Stomach (tissue), 9 donors: Measurements from ENCODE around the gene HORMAD1. TPM values are rescaled to one million over a fixed set of nuclear protein-coding genes. Genes with fewer than 3 reads are reported as not detected.
"Not testable (repeated sequence)": the region's sequence is repeated elsewhere in the genome, so short reads cannot be mapped to it uniquely, and the experiment has no call there.

Experiments used
- DNase-seq, 2 donors: peaks; one replicate each; pipeline versions ENCODE4 v3.0.0 to v3.0.0-alpha.2; 2013 to 2019
- H3K27ac ChIP-seq, 5 donors: fragments of 200-600 bp in 4 of 5; sonication (generic) in 4 of 5; one replicate each; pipeline ENCODE4 v1.5.1; 2013 to 2019; ENCODE audit warnings: mild to moderate bottlenecking in 1 of 5, moderate library complexity in 1 of 5
- H3K27me3 ChIP-seq, 3 donors: fragments of 200-600 bp; sonication (generic); one replicate each; pipeline ENCODE4 v1.5.1; 2017 to 2019; ENCODE audit warnings: mixed run types in 1 of 3
- H3K36me3 ChIP-seq, 4 donors: fragments of 200-600 bp; sonication (generic); 1 replicate in 3 of 4; 2 replicates in 1 of 4; pipeline ENCODE4 v1.5.1; 2016 to 2019
- H3K4me1 ChIP-seq, 4 donors: fragments of 200-600 bp; sonication (generic); one replicate each; pipeline ENCODE4 v1.5.1; 2016 to 2019
- H3K4me3 ChIP-seq, 4 donors: fragments of 200-600 bp; sonication (generic) in 3 of 4; one replicate each; pipeline ENCODE4 v1.5.1; 2016 to 2019; ENCODE audit warnings: mild to moderate bottlenecking in 1 of 4
- H3K9me3 ChIP-seq, 4 donors: fragments of 200-600 bp; sonication (generic); one replicate each; pipeline ENCODE4 v1.5.1; 2016 to 2019
- CTCF ChIP-seq, 7 experiments: fragments of 450-650 bp in 4 of 7; fragments of 200-600 bp in 3 of 7; sonication (generic) in 3 of 7; IDR thresholded peaks; one replicate each; pipeline ENCODE4 v1.5.1; 2016 to 2019; ENCODE audit warnings: antibody characterized with exemption in 7 of 7, control low read depth in 2 of 7, mild to moderate bottlenecking in 1 of 7
- EP300 ChIP-seq: sonication (generic); formaldehyde crosslinking; IDR thresholded peaks from one replicate; pipeline ENCODE4 v1.6.1; 2017; ENCODE audit warnings: antibody characterized with exemption
- POLR2A ChIP-seq, 4 donors: fragments of 450-650 bp; IDR thresholded peaks; one replicate each; pipeline ENCODE4 v1.6.1; 2016; ENCODE audit warnings: antibody characterized with exemption in 4 of 4, control low read depth in 2 of 4, mild to moderate bottlenecking in 1 of 4, moderate library complexity in 1 of 4
- POLR2AphosphoS5 ChIP-seq, 3 donors: sonication (generic); formaldehyde crosslinking; IDR thresholded peaks; one replicate each; pipeline ENCODE4 v1.6.1; 2016; ENCODE audit warnings: antibody characterized with exemption in 3 of 3
- WGBS, 5 donors: extraction: QIAGEN DNeasy Blood & Tissue Kit in 3 of 5; methylation state at CpG; one replicate each; pipeline versions ENCODE4 v1.1.5 to v1.1.7; 2013 to 2018; 5-methylcytosine and 5-hydroxymethylcytosine counted together
- intact Hi-C: fragments of 100-400 bp; cut with DNase I; formaldehyde crosslinking; loops from one replicate; pipeline ENCODE4 v1.15.1; 2023; ENCODE audit warnings: low total_unique reads
- polyA plus RNA-seq, 3 donors: library from polyadenylated mRNA; stranded (reverse); fragments of 200-250 nt; gene quantifications; one replicate each; pipeline ENCODE4 v1.2.3, GENCODE V29; 2013
- small RNA-seq, 4 donors: library from RNA; depleted of rRNA; stranded (forward); fragments of <200 nt; gene quantifications; one replicate each; pipeline ENCODE3, GENCODE V24; 2016
- total RNA-seq, 5 donors: library from RNA; depleted of rRNA; stranded (reverse); fragments of >200 nt; gene quantifications; one replicate each; pipeline versions ENCODE4 v1.1.0 to v1.2.3, GENCODE V29; 2014 to 2016
- donor health status: healthy with polysubstance abuse.
- donor health status: Bipolar disorder and iron deficiency.
- donor health status: healthy.

The HORMAD1 gene
- total and polyA plus RNA-seq, 8 donors: 0.13 to 37.1 (median 0.55) TPM; not detected in 5

GRCh38 chr1:150654635-150655034 is 66.1 kb downstream of the HORMAD1 start:
- H3K4me3 ChIP-seq, intact Hi-C loops, H3K9me3 ChIP-seq, H3K27me3 ChIP-seq: not testable (repeated sequence)
- 36 to 77% (median 46%) methylated on average over 10 of the region's 10 CpGs for WGBS, 5 donors
- peaks cover 5 to 45% (median 27%) of the 10 kb centered on the region in 4 donors for H3K4me1 ChIP-seq
- peak in 1 of 3 donors; percentile 55 for TF ChIP-seq POLR2AphosphoS5 (IDR thresholded peaks at IDR 0.05)
- H3K36me3 ChIP-seq: peaks cover 0 to 49% (median 35%) of the 10 kb centered on the region in 4 donors
- DNase-seq: peak; percentile 15 to 92
- peak overlapping the region; percentile 60 to 74 (median 70) for H3K27ac ChIP-seq

DNA sequence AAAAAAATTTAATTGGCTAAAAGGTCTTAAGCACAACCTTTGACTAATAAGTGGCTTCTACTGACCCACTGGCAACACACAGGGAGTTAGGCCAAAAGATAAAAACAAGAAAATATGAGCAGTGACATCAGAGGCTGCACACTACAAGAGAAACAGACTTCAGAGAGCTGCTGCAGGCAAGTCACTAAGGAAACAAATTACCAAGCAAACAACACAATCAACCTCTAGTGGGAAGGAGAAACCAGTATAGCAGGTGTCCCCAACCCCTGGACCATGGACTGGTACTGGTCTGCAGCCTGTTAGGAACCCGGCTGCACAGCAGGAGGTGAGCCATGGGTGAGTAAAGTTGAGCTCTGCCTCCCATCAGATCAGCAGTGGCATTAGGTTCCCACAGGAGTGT is 70.5 kb downstream of the HORMAD1 start:
- no peak for TF ChIP-seq POLR2A (IDR thresholded peaks at IDR 0.05)
- peak in 2 of 3 donors; percentile 35 to 81 for TF ChIP-seq POLR2AphosphoS5 (IDR thresholded peaks at IDR 0.05)
- intact Hi-C loops: no loop called here
- DNase-seq: peak; percentile 66 to 91
- Histone ChIP-seq H3K4me3 (no peak overlapping the region), H3K4me1 (peaks cover 5 to 37% (median 26%) of the 10 kb centered on the region in 4 donors), H3K36me3 (peaks cover 15 to 62% (median 52%) of the 10 kb centered on the region in 4 donors), H3K9me3 (no peaks in the 10 kb centered on the region), H3K27ac (peak overlapping the region; percentile 42 to 65 (median 60)), H3K27me3 (no peaks in the 10 kb centered on the region)
- WGBS, 5 donors: 27 to 50% (median 33%) methylated on average over 1 of the region's 1 CpG

- peak overlapping the region; percentile 6 to 61 (median 48) for H3K27ac ChIP-seq
- intact Hi-C loops: no loop called here
Observed at GRCh38 chr1:150649441-150650075, 71.1 kb downstream of the HORMAD1 start.

More at GRCh38 chr1:150649441-150650075, 71.1 kb downstream of the HORMAD1 start:
- H3K27me3 ChIP-seq: no peaks in the 10 kb centered on the region
- 58 to 75% (median 61%) methylated on average over 5 of the region's 5 CpGs for WGBS, 5 donors
- H3K36me3 ChIP-seq: peaks cover 15 to 61% (median 56%) of the 10 kb centered on the region in 4 donors
- peaks cover 5 to 37% (median 23%) of the 10 kb centered on the region in 4 donors for H3K4me1 ChIP-seq
- H3K9me3 ChIP-seq: no peaks in the 10 kb centered on the region
- peak in 1 of 2 donors; percentile 8 for DNase-seq
- no peak overlapping the region for H3K4me3 ChIP-seq
- TF ChIP-seq EP300 (no peak), POLR2AphosphoS5 (IDR thresholded peaks at IDR 0.05) (no peak), POLR2A (IDR thresholded peaks at IDR 0.05) (no peak), CTCF (IDR thresholded peaks at IDR 0.05) (no peak)

Small RNAs within 50 kb of the gene (small RNA-seq; reads per million reads assigned to genes)
- 0 reads per million in 4 donors for gene RNU6-1042P

Other genes with a start within 250 kb of the HORMAD1 start
- 10 to 100 TPM in 2 of 5 donors, 1 to 10 TPM in 3; 3.5 to 46.2 (median 5.8) TPM for gene TARS2, start 233.5 kb downstream of the HORMAD1 start, total RNA-seq
- gene TARS2, start 233.5 kb downstream of the HORMAD1 start, polyA plus RNA-seq: 10 to 100 TPM in 2 of 3 donors, 1 to 10 TPM in 1; 9.6 to 14.8 (median 12.4) TPM
- gene ECM1, start 212.8 kb downstream of the HORMAD1 start, total RNA-seq: 10 to 100 TPM in 2 of 5 donors, 1 to 10 TPM in 3; 1.7 to 29.3 (median 6.5) TPM
- gene ECM1, start 212.8 kb downstream of the HORMAD1 start, polyA plus RNA-seq: 100 to 1,000 TPM in 1 of 3 donors, 1 to 10 TPM in 2; 3.1 to 345 (median 6.8) TPM
- gene FALEC, start 205.1 kb downstream of the HORMAD1 start, total RNA-seq: not detected
- under 1 TPM in 1 of 3 donors, not detected in 2; 0.93 TPM for gene FALEC, start 205.1 kb downstream of the HORMAD1 start, polyA plus RNA-seq
- 10 to 100 TPM in 3 of 5 donors, 1 to 10 TPM in 2; 4.9 to 32.3 (median 11.7) TPM for gene ADAMTSL4, start 171.5 kb downstream of the HORMAD1 start, total RNA-seq
- 10 to 100 TPM in 1 of 3 donors, 1 to 10 TPM in 2; 7.5 to 54.2 (median 8.7) TPM for gene ADAMTSL4, start 171.5 kb downstream of the HORMAD1 start, polyA plus RNA-seq
- gene MCL1, start 141.3 kb downstream of the HORMAD1 start, total RNA-seq: 100 to 1,000 TPM in 4 of 5 donors, 10 to 100 TPM in 1; 87.5 to 330 (median 142) TPM
- gene MCL1, start 141.3 kb downstream of the HORMAD1 start, polyA plus RNA-seq: 100 to 1,000 TPM in 2 of 3 donors, 10 to 100 TPM in 1; 77.7 to 127 (median 115) TPM
- gene ENSA, start 91.3 kb downstream of the HORMAD1 start, total RNA-seq: 100 to 1,000 TPM; 106 to 349 (median 133) TPM
- 100 to 1,000 TPM; 119 to 207 (median 150) TPM for gene ENSA, start 91.3 kb downstream of the HORMAD1 start, polyA plus RNA-seq
- gene GOLPH3L, start 23.7 kb downstream of the HORMAD1 start, total RNA-seq: 10 to 100 TPM; 13.4 to 33.4 (median 16.8) TPM
- 10 to 100 TPM; 13.2 to 30.9 (median 18.6) TPM for gene GOLPH3L, start 23.7 kb downstream of the HORMAD1 start, polyA plus RNA-seq
- 100 to 1,000 TPM in 2 of 5 donors, 10 to 100 TPM in 2, 1 to 10 TPM in 1; 5.8 to 194 (median 54.8) TPM for gene CTSS, start 44.9 kb upstream of the HORMAD1 start, total RNA-seq
- gene CTSS, start 44.9 kb upstream of the HORMAD1 start, polyA plus RNA-seq: 10 to 100 TPM; 16.2 to 39.9 (median 17.7) TPM
- gene CTSK, start 87.4 kb upstream of the HORMAD1 start, total RNA-seq: 10 to 100 TPM in 3 of 5 donors, 1 to 10 TPM in 2; 7.6 to 49.8 (median 12.2) TPM
- 10 to 100 TPM; 12.5 to 17.3 (median 14.8) TPM for gene CTSK, start 87.4 kb upstream of the HORMAD1 start, polyA plus RNA-seq
- gene ARNT, start 155.7 kb upstream of the HORMAD1 start, total RNA-seq: 10 to 100 TPM; 23.8 to 64.7 (median 53.1) TPM
- gene ARNT, start 155.7 kb upstream of the HORMAD1 start, polyA plus RNA-seq: 10 to 100 TPM in 2 of 3 donors, 1 to 10 TPM in 1; 8.9 to 20.2 (median 19.7) TPM
- not detected for gene CTXND2, start 166.2 kb upstream of the HORMAD1 start, total RNA-seq
- not detected for gene CTXND2, start 166.2 kb upstream of the HORMAD1 start, polyA plus RNA-seq
- 10 to 100 TPM; 25.4 to 77.3 (median 56.0) TPM for gene SETDB1, start 205.5 kb upstream of the HORMAD1 start, total RNA-seq
- 10 to 100 TPM; 13.8 to 19.6 (median 17.3) TPM for gene SETDB1, start 205.5 kb upstream of the HORMAD1 start, polyA plus RNA-seq